NCI-H1930 (cell line): Measurements from ENCODE around the gene CASQ2.
A peak's percentile ranks its signal among the peaks of the same experiment; 100 is the strongest.
"Not testable (repeated sequence)": the region's sequence is repeated elsewhere in the genome, so short reads cannot be mapped to it uniquely, and the experiment has no call there.

ENCODE experiments used
- DNase-seq, 2 experiments: peaks; one replicate each; lab custom pipeline; 2025; lab: John Stamatoyannopoulos, UW

The CASQ2 gene

GRCh38 chr1:115780655-115781054, 12.1 kb upstream of the CASQ2 start:
- not testable (repeated sequence) for DNase-seq

DNA sequence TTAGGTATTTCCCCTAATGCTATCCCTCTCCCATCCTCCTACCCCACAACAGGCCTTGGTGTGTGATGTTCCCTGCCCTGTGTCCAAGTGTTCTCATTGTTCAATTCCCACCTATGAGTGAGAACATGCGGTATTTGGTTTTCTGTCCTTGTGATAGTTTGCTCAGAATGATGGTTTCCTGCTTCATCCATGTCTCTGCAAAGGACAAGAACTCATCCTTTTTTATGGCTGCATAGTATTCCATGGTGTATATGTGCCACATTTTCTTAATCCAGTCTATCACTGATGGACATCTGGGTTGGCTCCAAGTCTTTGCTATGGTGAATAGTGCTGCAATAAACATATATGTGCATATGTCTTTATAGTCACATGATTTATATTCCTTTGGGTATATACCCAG, 10.6 kb upstream of the CASQ2 start:
- not testable (repeated sequence) for DNase-seq

DNA sequence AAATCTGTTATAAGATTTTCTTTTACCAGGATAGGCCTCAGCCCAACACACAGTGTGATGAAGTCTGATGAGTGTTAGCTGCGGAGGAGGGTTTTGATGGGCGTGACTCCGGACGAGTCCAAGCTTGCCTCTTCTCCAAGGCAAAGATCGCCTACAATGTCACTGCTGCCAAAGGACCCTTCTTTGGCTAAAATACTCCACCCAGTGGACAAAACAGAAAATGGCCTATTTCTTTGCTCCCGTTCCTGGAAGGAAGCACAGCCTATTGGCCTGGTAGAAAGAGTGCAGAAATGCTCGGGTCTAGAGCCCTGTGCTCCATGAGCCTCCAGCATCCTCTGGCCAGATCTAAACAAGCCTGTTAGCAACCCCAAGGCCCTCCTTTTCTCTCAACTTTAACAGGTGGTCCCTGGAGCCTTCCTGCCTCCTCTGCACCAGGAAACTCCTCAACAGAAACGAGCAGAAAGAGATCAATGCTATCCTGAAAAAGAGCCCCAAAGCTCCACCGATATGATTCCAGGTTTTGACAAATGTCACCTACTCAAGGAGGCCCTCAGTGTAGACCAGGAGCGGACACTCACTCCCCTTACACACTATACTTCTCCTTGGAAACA, 3.4 kb upstream of the CASQ2 start:
- peak; percentile 70 to 76 for DNase-seq

DNA sequence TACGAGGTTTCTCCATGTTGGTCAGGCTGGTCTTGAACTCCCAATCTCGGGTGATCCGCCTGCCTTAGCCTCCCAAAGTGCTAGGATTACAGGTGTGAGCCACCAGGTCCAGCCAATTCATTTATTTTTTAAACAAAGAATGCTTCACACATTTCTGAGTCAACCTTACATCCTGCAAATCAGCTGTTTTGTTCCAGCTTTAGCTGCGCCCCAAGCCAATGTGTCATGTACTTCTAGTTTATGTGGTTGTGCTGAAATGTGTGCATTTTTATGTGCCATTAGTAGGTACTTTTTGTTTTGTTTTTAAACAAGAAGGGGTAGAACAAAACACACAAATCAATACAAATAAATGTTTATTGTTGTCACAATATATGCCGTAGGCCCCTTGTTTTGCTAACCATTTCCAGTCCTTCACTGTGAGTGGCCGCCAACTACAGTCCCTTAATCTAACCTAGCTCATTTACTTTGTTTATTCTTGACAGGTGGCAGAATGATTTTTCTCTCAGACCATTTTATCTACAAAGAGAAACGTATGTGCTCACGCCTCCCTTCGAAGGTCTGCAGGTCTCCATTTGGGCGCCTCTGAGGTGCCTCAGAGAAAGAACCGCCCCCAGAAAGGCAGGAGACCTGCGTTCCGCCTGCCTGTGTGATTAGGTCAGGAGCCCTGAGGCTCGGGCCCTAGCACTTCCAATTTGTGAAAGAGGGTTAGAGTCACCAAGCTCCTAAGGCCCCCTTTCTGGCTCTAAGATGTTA, 2.8 kb upstream of the CASQ2 start:
- peak in 1 of 2 experiments; percentile 21 for DNase-seq

DNA sequence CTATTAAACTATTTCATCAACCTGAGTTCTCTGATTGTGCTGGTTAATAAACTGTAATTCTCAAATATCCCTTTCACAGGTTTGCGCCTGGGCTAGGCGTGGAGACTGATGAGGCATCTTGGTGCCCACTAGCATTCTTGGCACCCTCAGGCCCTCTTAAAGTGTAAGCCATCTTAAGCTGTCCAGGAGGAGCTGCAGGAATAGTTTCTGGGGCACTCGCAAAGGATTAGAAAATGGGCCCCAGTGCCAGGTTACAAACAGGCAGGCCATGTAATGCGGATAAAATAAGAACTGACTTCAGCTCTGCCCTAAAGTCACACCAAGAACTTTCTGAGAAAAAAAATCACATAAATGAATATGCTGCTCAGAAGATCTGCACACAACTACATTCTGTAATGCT, 1.1 kb downstream of the CASQ2 start:
- no peak for DNase-seq

DNA sequence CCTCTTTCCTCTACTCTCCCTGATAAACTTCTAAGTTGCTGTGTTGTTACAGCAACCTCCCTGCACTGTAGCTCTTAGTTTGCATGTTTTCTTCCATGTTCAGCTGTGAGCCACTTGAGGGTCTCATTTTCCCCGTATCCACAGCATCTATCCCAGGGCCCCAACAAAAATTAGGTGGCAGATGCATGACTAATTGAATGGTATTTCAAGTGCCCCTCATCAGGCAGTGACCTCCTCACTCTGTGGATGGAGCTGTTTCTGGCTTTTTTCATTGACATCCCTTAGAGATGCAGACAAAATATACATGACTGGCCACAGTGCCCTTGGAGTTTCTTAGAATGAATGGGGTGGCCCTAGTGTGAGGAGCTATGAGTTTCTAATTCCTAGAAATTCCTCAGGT, 3.4 kb downstream of the CASQ2 start:
- DNase-seq = no peak

DNA sequence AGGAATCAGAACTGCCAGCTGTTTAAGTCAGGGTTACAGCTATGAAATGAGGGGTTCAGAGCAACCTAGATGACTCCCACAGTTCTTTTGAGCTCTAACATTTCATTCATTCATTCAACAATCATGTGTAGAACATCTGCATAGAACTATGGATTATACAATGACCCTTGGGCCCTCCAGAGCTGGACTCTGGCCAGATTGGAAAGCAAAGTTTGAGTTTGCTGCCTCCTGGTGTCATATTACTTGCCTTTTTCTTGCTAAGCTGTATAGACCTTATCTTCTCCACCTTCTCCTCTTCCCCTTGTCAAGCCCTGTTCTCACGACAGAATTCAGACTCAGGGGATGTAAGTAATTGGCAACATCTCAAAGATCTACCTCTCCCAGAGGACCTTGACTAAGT, 4.0 kb downstream of the CASQ2 start:
- peak in 1 of 2 experiments; percentile 4 for DNase-seq

GRCh38 chr1:115762779-115763178, 5.7 kb downstream of the CASQ2 start:
- DNase-seq = no peak

DNA sequence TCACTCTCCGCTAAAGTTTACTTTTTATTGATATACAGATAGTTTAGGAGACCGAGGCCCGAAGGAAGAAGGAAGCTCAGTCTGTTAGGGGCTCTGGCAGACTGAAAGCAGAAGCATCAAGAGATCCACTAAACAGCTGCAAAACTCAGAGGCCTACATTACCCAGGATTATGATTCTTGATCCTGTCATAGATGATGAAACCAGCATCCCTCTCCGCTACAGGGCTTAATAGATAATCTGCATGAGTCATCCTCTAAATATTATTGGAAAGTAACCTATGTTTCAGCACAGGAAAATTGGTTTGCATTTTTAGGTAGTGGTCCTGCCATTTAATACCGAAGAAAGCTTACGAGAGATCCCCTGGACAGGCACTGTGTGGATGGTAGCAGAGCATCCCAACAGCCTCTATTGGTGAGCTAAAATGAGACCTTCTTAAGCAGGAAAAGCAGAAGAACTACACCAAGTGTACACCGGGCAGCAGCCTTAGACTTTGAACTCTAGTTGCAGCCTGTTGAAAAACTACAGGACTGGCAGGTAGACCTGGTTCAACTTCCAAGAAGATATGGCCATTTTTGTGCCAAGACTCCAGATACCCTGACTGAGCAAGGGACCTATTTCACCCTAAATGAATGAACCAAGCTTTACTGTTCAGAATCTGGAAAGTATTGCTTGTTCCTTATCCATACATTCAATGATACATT, 6.8 kb downstream of the CASQ2 start:
- DNase-seq = no peak

DNA sequence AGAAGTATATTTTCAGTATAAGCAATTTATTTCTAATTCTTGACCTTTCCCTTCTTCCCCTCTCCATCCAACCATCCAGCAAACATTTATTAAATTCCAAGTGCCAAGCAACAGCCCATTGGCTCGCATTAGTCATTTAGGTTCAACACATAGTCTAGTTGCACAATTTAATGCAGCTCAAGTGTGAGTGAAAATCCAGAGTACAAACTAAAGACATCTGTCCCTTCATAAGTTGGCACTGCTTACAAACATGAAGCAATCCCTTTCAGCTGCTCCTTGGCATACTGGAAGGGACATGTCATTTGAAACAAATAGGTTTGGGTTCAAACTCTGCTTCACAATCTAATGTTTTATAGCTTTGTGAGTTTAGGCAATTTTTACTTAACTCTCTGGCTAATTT, 10.7 kb downstream of the CASQ2 start:
- DNase-seq = no peak

- DNase-seq = no peak
These were observed 11.2 kb downstream of the CASQ2 start for GRCh38 chr1:115757326-115757725.

DNA sequence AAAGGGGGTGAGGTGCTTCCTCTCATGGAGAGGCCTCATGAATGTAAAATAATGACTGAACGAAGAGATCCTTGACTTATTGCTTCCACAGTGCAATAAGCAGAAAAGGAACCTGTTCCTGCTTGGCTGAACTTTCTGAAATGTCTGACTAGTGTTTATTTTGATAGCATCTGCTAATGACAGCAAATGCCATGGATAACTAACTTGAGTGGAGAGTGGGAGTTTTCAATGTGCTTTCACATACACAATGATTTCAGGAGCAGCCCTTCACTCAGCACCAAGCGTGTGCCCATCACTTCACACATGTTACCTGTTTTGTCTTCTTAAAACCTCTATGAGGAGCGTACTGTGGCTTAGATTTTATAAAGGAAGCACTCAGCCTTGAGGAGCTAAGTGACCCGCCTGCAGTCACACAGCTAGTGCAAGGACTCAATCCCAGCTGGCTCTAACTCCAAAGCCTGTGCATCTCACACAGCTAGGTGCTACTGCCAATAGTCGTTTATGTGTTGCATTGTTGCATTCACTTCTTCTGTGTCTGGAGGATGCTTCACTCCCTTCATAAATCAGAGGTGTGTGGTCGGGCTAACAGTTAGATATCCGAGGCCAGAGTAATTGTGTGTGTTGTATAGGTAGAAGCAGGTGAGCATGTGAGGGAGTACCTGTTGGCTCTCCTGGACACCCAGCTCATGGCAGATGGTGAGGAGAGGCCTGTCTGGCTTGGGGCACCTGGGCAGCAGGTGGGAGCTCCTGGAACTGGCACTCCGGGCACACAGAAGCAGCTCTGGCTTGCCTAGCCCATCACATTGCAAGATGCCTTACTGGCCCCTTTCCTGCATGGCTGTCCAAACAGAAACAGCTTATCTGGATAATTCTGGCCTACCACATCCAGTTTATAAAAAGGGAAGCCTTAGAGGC, 12.8 kb downstream of the CASQ2 start:
- DNase-seq = no peak

DNA sequence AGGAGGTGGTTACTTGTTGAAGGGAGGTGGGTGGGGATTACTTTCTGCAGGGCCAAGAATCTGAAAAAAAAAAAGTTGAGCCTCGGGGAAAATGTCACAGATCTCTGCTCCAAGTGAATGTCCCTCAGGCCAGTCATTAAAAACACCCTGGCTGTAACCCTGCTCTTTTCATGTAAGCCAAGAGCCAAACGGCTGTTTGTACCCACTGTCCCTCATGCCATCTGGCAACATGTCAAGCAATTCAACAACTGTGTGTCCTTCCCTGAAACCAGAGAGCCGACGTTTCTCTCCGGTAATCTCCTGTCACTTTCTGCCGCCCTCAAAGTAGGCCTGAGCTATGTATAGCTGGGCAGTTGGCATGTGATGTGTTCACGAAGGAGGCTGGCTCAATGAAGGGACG, 14.7 kb downstream of the CASQ2 start:
- DNase-seq = no peak

- no peak for DNase-seq
These were observed 15.2 kb downstream of the CASQ2 start for GRCh38 chr1:115753361-115753760.

- no peak for DNase-seq
These were observed 19.9 kb downstream of the CASQ2 start for GRCh38 chr1:115748401-115749150.

DNA sequence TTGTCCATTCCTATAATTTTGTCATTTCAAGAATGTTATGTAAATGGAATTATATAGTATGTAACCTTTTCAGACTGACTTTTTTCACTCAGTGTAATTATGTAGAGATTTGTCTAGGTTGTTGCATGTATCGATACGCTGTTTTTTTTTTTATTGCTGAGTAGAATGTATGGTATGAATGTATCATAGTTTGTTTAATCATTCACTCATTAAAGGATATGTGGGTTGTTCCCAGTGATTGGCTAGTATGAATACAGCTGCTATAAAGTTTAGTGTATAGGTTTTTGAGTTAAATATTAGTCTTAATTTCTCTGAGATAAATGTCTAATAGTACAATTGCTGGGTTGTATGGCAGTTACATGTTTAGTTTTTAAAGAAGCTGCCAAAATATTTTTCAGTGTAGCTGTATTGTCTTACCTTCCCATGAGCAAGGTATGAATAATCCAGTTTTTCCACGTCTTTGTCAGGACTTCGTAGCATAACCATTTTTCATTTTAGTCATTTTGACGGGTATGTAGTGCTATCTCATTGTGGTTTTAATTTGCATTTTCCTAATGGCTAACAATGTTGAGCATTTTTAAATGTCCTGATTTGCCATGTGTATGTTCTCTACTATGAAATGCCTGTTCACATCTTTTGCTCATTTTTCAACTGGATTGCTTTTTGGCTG, 22.4 kb downstream of the CASQ2 start:
- DNase-seq = no peak

- no peak for DNase-seq
These were observed 23.8 kb downstream of the CASQ2 start for GRCh38 chr1:115744646-115745275.

- no peak for DNase-seq
These were observed 27.7 kb downstream of the CASQ2 start for GRCh38 chr1:115740811-115741210.

DNA sequence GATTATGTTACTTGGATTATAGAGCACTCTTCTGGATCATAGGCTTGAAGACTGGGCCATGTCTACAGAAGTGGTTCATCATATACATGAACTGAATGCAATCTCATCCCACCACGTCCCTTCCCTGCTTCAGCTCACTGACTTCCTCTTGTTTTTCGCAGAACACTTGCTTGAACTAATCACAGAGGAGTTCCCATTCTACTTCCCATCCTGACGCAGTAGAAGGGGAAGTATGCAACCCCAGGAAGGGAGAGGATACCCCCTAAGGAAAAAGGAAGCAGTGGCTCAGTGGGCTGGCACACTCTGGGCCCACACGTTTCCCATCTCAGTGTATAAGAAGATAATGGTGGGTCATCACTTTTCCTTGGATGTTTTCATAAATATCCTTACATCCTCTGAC, 36.2 kb downstream of the CASQ2 start:
- no peak for DNase-seq

GRCh38 chr1:115729756-115730155, 38.8 kb downstream of the CASQ2 start:
- no peak for DNase-seq
